Neural cell (in vitro differentiated cells): ENCODE data around the gene TAC3. TPM values are rescaled to one million over a fixed set of nuclear protein-coding genes. Genes with fewer than 3 reads are reported as not detected.

ENCODE experiments used
- H2AFZ ChIP-seq: fragments of 200-600, 300-800 bp; sonication (generic), shearing (Covaris generic); 2 replicates; pipeline ENCODE4 v1.6.0; 2014; ENCODE audit warnings: low read depth, mild to moderate bottlenecking, antibody characterized with exemption, low read length, moderate library complexity
- H3F3A ChIP-seq: fragments of 200-600 bp; shearing (Covaris generic); 2 replicates; pipeline ENCODE4 v1.6.1; 2016; ENCODE audit warnings: mild to moderate bottlenecking, moderate library complexity, mixed read lengths, antibody characterized with exemption, low read length; ENCODE audit not compliant: insufficient read depth, poor library complexity, severe bottlenecking
- H3K27ac ChIP-seq: fragments of 200-600, 300-800 bp; sonication (generic), shearing (Covaris generic); 2 replicates; pipeline ENCODE4 v1.5.1; 2014; ENCODE audit warnings: mild to moderate bottlenecking, low read length, moderate library complexity
- H3K27me3 ChIP-seq: fragments of 300-800, 200-600 bp; sonication (generic), shearing (Covaris generic); 2 replicates; pipeline ENCODE4 v1.6.0; 2014; ENCODE audit warnings: mild to moderate bottlenecking, low read depth, low read length, moderate library complexity; ENCODE audit not compliant: insufficient read depth
- H3K36me3 ChIP-seq: fragments of 300-800, 200-600 bp; sonication (generic), shearing (Covaris generic); 2 replicates; pipeline ENCODE4 v1.5.1; 2014; ENCODE audit warnings: mild to moderate bottlenecking, antibody characterized with exemption, low read length, moderate library complexity; ENCODE audit not compliant: insufficient read depth
- H3K4me2 ChIP-seq: fragments of 300-800, 200-600 bp; sonication (generic), shearing (Covaris generic); 2 replicates; pipeline ENCODE4 v1.6.0; 2014; ENCODE audit warnings: mild to moderate bottlenecking, low read length
- H3K4me3 ChIP-seq: fragments of 300-800, 200-600 bp; sonication (generic), shearing (Covaris generic); 2 replicates; pipeline ENCODE4 v1.5.1; 2014; ENCODE audit warnings: mild to moderate bottlenecking, low read length, moderate library complexity
- H3K79me2 ChIP-seq: fragments of 200-600 bp; shearing (Covaris generic); replicated peaks from 2 replicates; pipeline ENCODE4 v1.6.0; 2014; ENCODE audit warnings: mild to moderate bottlenecking, low read length, moderate library complexity; ENCODE audit not compliant: insufficient read depth
- H3K9ac ChIP-seq: fragments of 300-800, 200-600 bp; sonication (generic), shearing (Covaris generic); 2 replicates; pipeline ENCODE4 v1.6.1; 2016; ENCODE audit warnings: mild to moderate bottlenecking, low read length, mixed read lengths
- H3K9me2 ChIP-seq: fragments of 200-600 bp; shearing (Covaris generic); 2 replicates; pipeline ENCODE4 v1.6.1; 2016; ENCODE audit warnings: mild to moderate bottlenecking, low read length, mixed read lengths; ENCODE audit not compliant: insufficient read depth
- H3K9me3 ChIP-seq: fragments of 200-600, 300-800 bp; sonication (generic), shearing (Covaris generic); 2 replicates; pipeline ENCODE4 v1.6.1; 2016; ENCODE audit warnings: mild to moderate bottlenecking, mixed run types, low read length, moderate library complexity, mixed read lengths
- H4K20me1 ChIP-seq: fragments of 200-600 bp; shearing (Covaris generic); 2 replicates; pipeline ENCODE4 v1.6.1; 2016; ENCODE audit warnings: mild to moderate bottlenecking, mixed run types; ENCODE audit not compliant: insufficient read depth
- EP300 ChIP-seq: fragments of 450-650 bp; conservative IDR thresholded peaks from 2 replicates; pipeline ENCODE4 v1.6.1; 2014; ENCODE audit warnings: antibody characterized with exemption, mild to moderate bottlenecking, moderate library complexity; ENCODE audit not compliant: poor library complexity, severe bottlenecking
- EZH2 ChIP-seq: fragments of 200-600, 300-800 bp; shearing (Covaris generic), sonication (generic); IDR thresholded peaks from 2 replicates; pipeline ENCODE4 v1.6.1; 2014; ENCODE audit warnings: antibody characterized with exemption, low read length, borderline replicate concordance, mild to moderate bottlenecking; ENCODE audit not compliant: insufficient read depth, poor library complexity, severe bottlenecking
- MXI1 ChIP-seq: fragments of 450-650 bp; conservative IDR thresholded peaks from 2 replicates; pipeline ENCODE4 v1.6.1; 2014; ENCODE audit warnings: antibody characterized with exemption, mild to moderate bottlenecking; ENCODE audit not compliant: poor library complexity, severe bottlenecking
- POLR2AphosphoS5 ChIP-seq: IDR thresholded peaks from 2 replicates; pipeline ENCODE4 v1.6.1; 2012
- RAD21 ChIP-seq: fragments of 450-650 bp; conservative IDR thresholded peaks from 2 replicates; pipeline ENCODE4 v1.6.1; 2014; ENCODE audit warnings: antibody characterized with exemption, mild to moderate bottlenecking, moderate library complexity
- SMC3 ChIP-seq: fragments of 450-650 bp; conservative IDR thresholded peaks from 2 replicates; pipeline ENCODE4 v1.6.1; 2014; ENCODE audit warnings: antibody characterized with exemption, mild to moderate bottlenecking, moderate library complexity; ENCODE audit not compliant: poor library complexity
- TAF1 ChIP-seq: IDR thresholded peaks from 2 replicates; pipeline ENCODE4 v1.6.1; 2012; ENCODE audit warnings: low read depth
- polyA plus RNA-seq: library from polyadenylated mRNA; depleted of rRNA; stranded (reverse); fragments of >200 nt; gene quantifications from 2 replicates; pipeline ENCODE4 v1.2.3, GENCODE V29; 2014
- TF ChIP-seq, protein P1 (sequence below): fragments of 450-650 bp; IDR thresholded peaks from 2 replicates; pipeline ENCODE4 v1.5.1; 2014; ENCODE audit warnings: antibody characterized with exemption, mild to moderate bottlenecking, moderate library complexity; ENCODE audit not compliant: poor library complexity, severe bottlenecking
- TF ChIP-seq, protein P2 (sequence below): IDR thresholded peaks from 2 replicates; pipeline ENCODE4 v1.6.1; 2012; ENCODE audit warnings: borderline replicate concordance

TAC3 gene
- polyA plus RNA-seq, 1 donor from 2014 or later, result 2.5 TPM

DNA sequence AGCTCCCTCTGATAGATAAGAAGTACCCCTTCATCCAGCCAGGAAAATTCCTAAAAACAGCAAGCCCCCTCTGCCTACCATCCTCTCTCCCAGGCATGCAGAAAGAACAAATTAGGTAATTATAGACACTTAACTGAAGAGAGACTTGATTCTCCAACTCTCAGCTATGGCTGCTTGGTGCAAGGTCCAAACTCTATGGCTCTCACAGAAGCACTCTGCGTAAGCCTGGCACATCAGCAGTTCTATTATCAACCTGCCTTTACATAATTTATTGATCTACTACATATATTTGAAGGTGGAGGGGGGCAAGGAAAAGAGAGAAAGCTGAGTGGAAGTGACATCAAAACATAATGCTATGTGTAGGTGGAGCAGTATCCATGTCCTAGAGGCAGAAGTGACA, 34.7 kb upstream of the TAC3 start:
- H3K79me2 ChIP-seq, result no peaks in the 10 kb centered on the region
- H4K20me1 ChIP-seq, result no peaks in the 10 kb centered on the region
- H3K9me2 ChIP-seq, result no peaks in the 10 kb centered on the region
- TF ChIP-seq EZH2, result no peak
- H2AFZ ChIP-seq, result no peak overlapping the region
- no peaks in the 10 kb centered on the region for H3F3A ChIP-seq
- no peak overlapping the region for H3K4me3 ChIP-seq
- no peaks in the 10 kb centered on the region for H3K9me3 ChIP-seq
- no peak overlapping the region for H3K4me2 ChIP-seq
- H3K27ac ChIP-seq, result no peak overlapping the region
- H3K9ac ChIP-seq, result no peak overlapping the region
- H3K36me3 ChIP-seq, result no peaks in the 10 kb centered on the region
- no peaks in the 10 kb centered on the region for H3K27me3 ChIP-seq

- H3K36me3 ChIP-seq, result no peaks in the 10 kb centered on the region
- no peak within 1 kb of the TSS for H2AFZ ChIP-seq
- H3K9me3 ChIP-seq, result no peaks in the 10 kb centered on the region
- no peak within 1 kb of the TSS for H3K27ac ChIP-seq
- no peaks in the 10 kb centered on the region for H3K79me2 ChIP-seq
- H3K27me3 ChIP-seq, result no peaks in the 10 kb centered on the region
- H3F3A ChIP-seq, result no peaks in the 10 kb centered on the region
- H4K20me1 ChIP-seq, result no peaks in the 10 kb centered on the region
- H3K9me2 ChIP-seq, result no peaks in the 10 kb centered on the region
- H3K9ac ChIP-seq, result no peak within 1 kb of the TSS
- H3K4me3 ChIP-seq, result no peak within 1 kb of the TSS
- H3K4me2 ChIP-seq, result no peak within 1 kb of the TSS
- no peak for TF ChIP-seq TAF1
- TF ChIP-seq MXI1, result no peak
- TF ChIP-seq EP300, result no peak
- no peak for TF ChIP-seq SMC3
- TF ChIP-seq, protein P1, sequence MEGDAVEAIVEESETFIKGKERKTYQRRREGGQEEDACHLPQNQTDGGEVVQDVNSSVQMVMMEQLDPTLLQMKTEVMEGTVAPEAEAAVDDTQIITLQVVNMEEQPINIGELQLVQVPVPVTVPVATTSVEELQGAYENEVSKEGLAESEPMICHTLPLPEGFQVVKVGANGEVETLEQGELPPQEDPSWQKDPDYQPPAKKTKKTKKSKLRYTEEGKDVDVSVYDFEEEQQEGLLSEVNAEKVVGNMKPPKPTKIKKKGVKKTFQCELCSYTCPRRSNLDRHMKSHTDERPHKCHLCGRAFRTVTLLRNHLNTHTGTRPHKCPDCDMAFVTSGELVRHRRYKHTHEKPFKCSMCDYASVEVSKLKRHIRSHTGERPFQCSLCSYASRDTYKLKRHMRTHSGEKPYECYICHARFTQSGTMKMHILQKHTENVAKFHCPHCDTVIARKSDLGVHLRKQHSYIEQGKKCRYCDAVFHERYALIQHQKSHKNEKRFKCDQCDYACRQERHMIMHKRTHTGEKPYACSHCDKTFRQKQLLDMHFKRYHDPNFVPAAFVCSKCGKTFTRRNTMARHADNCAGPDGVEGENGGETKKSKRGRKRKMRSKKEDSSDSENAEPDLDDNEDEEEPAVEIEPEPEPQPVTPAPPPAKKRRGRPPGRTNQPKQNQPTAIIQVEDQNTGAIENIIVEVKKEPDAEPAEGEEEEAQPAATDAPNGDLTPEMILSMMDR, result no peak
- no peak for TF ChIP-seq POLR2AphosphoS5
- TF ChIP-seq RAD21, result no peak
- TF ChIP-seq, protein P2, sequence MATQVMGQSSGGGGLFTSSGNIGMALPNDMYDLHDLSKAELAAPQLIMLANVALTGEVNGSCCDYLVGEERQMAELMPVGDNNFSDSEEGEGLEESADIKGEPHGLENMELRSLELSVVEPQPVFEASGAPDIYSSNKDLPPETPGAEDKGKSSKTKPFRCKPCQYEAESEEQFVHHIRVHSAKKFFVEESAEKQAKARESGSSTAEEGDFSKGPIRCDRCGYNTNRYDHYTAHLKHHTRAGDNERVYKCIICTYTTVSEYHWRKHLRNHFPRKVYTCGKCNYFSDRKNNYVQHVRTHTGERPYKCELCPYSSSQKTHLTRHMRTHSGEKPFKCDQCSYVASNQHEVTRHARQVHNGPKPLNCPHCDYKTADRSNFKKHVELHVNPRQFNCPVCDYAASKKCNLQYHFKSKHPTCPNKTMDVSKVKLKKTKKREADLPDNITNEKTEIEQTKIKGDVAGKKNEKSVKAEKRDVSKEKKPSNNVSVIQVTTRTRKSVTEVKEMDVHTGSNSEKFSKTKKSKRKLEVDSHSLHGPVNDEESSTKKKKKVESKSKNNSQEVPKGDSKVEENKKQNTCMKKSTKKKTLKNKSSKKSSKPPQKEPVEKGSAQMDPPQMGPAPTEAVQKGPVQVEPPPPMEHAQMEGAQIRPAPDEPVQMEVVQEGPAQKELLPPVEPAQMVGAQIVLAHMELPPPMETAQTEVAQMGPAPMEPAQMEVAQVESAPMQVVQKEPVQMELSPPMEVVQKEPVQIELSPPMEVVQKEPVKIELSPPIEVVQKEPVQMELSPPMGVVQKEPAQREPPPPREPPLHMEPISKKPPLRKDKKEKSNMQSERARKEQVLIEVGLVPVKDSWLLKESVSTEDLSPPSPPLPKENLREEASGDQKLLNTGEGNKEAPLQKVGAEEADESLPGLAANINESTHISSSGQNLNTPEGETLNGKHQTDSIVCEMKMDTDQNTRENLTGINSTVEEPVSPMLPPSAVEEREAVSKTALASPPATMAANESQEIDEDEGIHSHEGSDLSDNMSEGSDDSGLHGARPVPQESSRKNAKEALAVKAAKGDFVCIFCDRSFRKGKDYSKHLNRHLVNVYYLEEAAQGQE, result no peak
- no peak for TF ChIP-seq EZH2
These were observed 33.6 kb upstream of the TAC3 start, which contains the start of gene MYO1A for GRCh38 chr12:57049890-57050289. Gene MYO1A (minus strand): TSS chr12:57050129. CDS start chr12:57048323, 1,806 bp downstream.

GRCh38 chr12:57049119-57049446, 32.8 kb upstream of the TAC3 start:
- Histone ChIP-seq H2AFZ (no peak overlapping the region), H3K36me3 (no peaks in the 10 kb centered on the region), H3K9me2 (no peaks in the 10 kb centered on the region), H3K9ac (no peak overlapping the region), H3K9me3 (no peaks in the 10 kb centered on the region), H3K27ac (no peak overlapping the region), H4K20me1 (no peaks in the 10 kb centered on the region), H3K4me2 (no peak overlapping the region), H3F3A (no peaks in the 10 kb centered on the region), H3K4me3 (no peak overlapping the region), H3K27me3 (no peaks in the 10 kb centered on the region), H3K79me2 (no peaks in the 10 kb centered on the region)
- TF ChIP-seq EP300 (no peak), RAD21 (no peak), POLR2AphosphoS5 (no peak), EZH2 (no peak), SMC3 (no peak), TAF1 (no peak), MXI1 (no peak)
- TF ChIP-seq, protein P2, result no peak
- TF ChIP-seq, protein P1, result no peak
